Activated CD8-positive, alpha-beta T cell treated with anti-CD3 and anti-CD28 coated beads for 36 hours (primary cell): ENCODE data around the gene SIRT5. TPM values are rescaled to one million over a fixed set of nuclear protein-coding genes. Genes with fewer than 3 reads are reported as not detected.

ENCODE experiments used
- ATAC-seq: fragments of 200-7000 bp; cut with Tn5 transposase; one replicate; pipeline ENCODE4 v1.10.0; 2021; ENCODE audit warnings: mild to moderate bottlenecking, moderate library complexity
- CTCF ChIA-PET: fragments of 350-600 bp; sonication (Branson Sonifier 250); formaldehyde crosslinking; loops from one replicate; lab custom pipeline; 2021; ENCODE audit warnings: antibody characterized with exemption; lab: Charles Lee
- POLR2A ChIA-PET: fragments of 350-600 bp; sonication (Branson Sonifier 250); formaldehyde crosslinking; loops from one replicate; lab custom pipeline; 2021; ENCODE audit warnings: antibody characterized with exemption; lab: Charles Lee
- DNase-seq: peaks from one replicate; pipeline ENCODE4 v3.0.0-alpha.2; 2020
- H3K27ac Mint-ChIP-seq: one replicate; pipeline ENCODE4 v1.8.0; 2021; ENCODE audit warnings: mild to moderate bottlenecking, mixed read lengths
- H3K27me3 Mint-ChIP-seq: one replicate; pipeline ENCODE4 v1.8.0; 2021; ENCODE audit warnings: mixed read lengths
- H3K36me3 Mint-ChIP-seq: one replicate; pipeline ENCODE4 v1.8.0; 2021; ENCODE audit warnings: low read depth, mixed read lengths
- H3K4me1 Mint-ChIP-seq: one replicate; pipeline ENCODE4 v1.8.0; 2021; ENCODE audit warnings: low read depth, mixed read lengths
- H3K4me3 Mint-ChIP-seq: one replicate; pipeline ENCODE4 v1.8.0; 2021; ENCODE audit warnings: mild to moderate bottlenecking, moderate library complexity, mixed read lengths
- H3K9me3 Mint-ChIP-seq: one replicate; pipeline ENCODE4 v1.8.0; 2021; ENCODE audit warnings: mixed read lengths
- CTCF ChIP-seq: fragments of 200-600 bp; IDR thresholded peaks from one replicate; pipeline ENCODE4 v1.8.0; 2022; ENCODE audit warnings: antibody characterized with exemption, mild to moderate bottlenecking
- intact Hi-C: fragments of 100-400 bp; cut with micrococcal nuclease; formaldehyde crosslinking; loops from one replicate; pipeline ENCODE4 v1.10.0; 2022
- total RNA-seq, 2 experiments: library from RNA; stranded (reverse); gene quantifications; one replicate each; pipeline ENCODE4 v1.2.3, GENCODE V29; 2021

The SIRT5 gene
- total RNA-seq, 2 experiments from 2014 or later, result 9.4 to 13.5 TPM

GRCh38 chr6:13563009-13563408 is 11.4 kb upstream of the SIRT5 start:
- no peak overlapping the region for H3K4me3 Mint-ChIP-seq
- no peaks in the 10 kb centered on the region for H3K36me3 Mint-ChIP-seq
- CTCF ChIA-PET, result interaction anchor here (6.3 kb wide), 1 partner anchor 11 kb away, joined by 38 read pairs; the partner anchor contains the start of gene SIRT5
- DNase-seq, result no peak
- H3K4me1 Mint-ChIP-seq, result no peaks in the 10 kb centered on the region
- intact Hi-C loops, result no loop called here
- no peak overlapping the region for H3K27ac Mint-ChIP-seq
- H3K9me3 Mint-ChIP-seq, result no peaks in the 10 kb centered on the region
- POLR2A ChIA-PET, result interaction anchor here (1.8 kb wide), 1 partner anchor 9 kb away, joined by 5 read pairs; no protein-coding TSS in a partner anchor
- no peak for ATAC-seq
- peaks cover 6% of the 10 kb centered on the region for H3K27me3 Mint-ChIP-seq
- TF ChIP-seq CTCF, result no peak

- no peak overlapping the region for H3K4me3 Mint-ChIP-seq
- POLR2A ChIA-PET, result interaction anchor here (2.7 kb wide), 1 partner anchor 9 kb away, joined by 10 read pairs; the partner anchor contains the start of gene SIRT5
- CTCF ChIA-PET, result interaction anchor here (1.3 kb wide), 1 partner anchor 9 kb away, joined by 8 read pairs; the partner anchor contains the start of gene SIRT5
- H3K9me3 Mint-ChIP-seq, result no peaks in the 10 kb centered on the region
- no peak for TF ChIP-seq CTCF
- H3K27ac Mint-ChIP-seq, result no peak overlapping the region
- peaks cover 9% of the 10 kb centered on the region for H3K27me3 Mint-ChIP-seq
- intact Hi-C loops, result no loop called here
- DNase-seq (no peak), ATAC-seq (no peak)
- no peaks in the 10 kb centered on the region for H3K4me1 Mint-ChIP-seq
- H3K36me3 Mint-ChIP-seq, result no peaks in the 10 kb centered on the region
Observed at GRCh38 chr6:13565921-13566320, 8.5 kb upstream of the SIRT5 start.

GRCh38 chr6:13566500-13566899 is 7.9 kb upstream of the SIRT5 start:
- ATAC-seq (no peak), DNase-seq (no peak)
- ChIA-PET POLR2A (no interaction called here), CTCF (interaction anchor here (1.3 kb wide), 1 partner anchor 8 kb away, joined by 8 read pairs; the partner anchor contains the start of gene SIRT5)
- no peaks in the 10 kb centered on the region for H3K9me3 Mint-ChIP-seq
- no peaks in the 10 kb centered on the region for H3K4me1 Mint-ChIP-seq
- no peaks in the 10 kb centered on the region for H3K36me3 Mint-ChIP-seq
- intact Hi-C loops, result no loop called here
- H3K27me3 Mint-ChIP-seq, result peaks cover 9% of the 10 kb centered on the region
- no peak overlapping the region for H3K27ac Mint-ChIP-seq
- no peak for TF ChIP-seq CTCF
- no peak overlapping the region for H3K4me3 Mint-ChIP-seq

- POLR2A ChIA-PET, result no interaction called here
- H3K27me3 Mint-ChIP-seq, result peaks cover 9% of the 10 kb centered on the region
- intact Hi-C loops, result no loop called here
Observed at GRCh38 chr6:13568970-13569369, 5.4 kb upstream of the SIRT5 start.

More at GRCh38 chr6:13568970-13569369, 5.4 kb upstream of the SIRT5 start:
- no peaks in the 10 kb centered on the region for H3K36me3 Mint-ChIP-seq
- no peak overlapping the region for H3K4me3 Mint-ChIP-seq
- ATAC-seq (no peak), DNase-seq (no peak)
- CTCF ChIA-PET, result interaction anchor here (0.8 kb wide), 1 partner anchor 237 kb away, joined by 3 read pairs; no protein-coding TSS in a partner anchor
- no peaks in the 10 kb centered on the region for H3K9me3 Mint-ChIP-seq
- peaks cover 8% of the 10 kb centered on the region for H3K4me1 Mint-ChIP-seq
- no peak for TF ChIP-seq CTCF
- H3K27ac Mint-ChIP-seq, result no peak overlapping the region
